Cardiac muscle cell (in vitro differentiated cells and primary cell): ENCODE measurements around the gene AGAP1. TPM values are rescaled to one million over a fixed set of nuclear protein-coding genes. Genes with fewer than 3 reads are reported as not detected.

Experiments used
- DNase-seq, 2 donors: peaks; one replicate each; pipeline versions ENCODE4 v3.0.0 to v3.0.0-alpha.2; 2010 to 2017; ENCODE audit warnings: low read depth in 1 of 2, low spot score in 1 of 2
- H3K27ac ChIP-seq: fragments of 200-600 bp; sonication (generic); 2 replicates; pipeline ENCODE4 v1.5.1; 2016
- H3K27me3 ChIP-seq: fragments of 200-600 bp; sonication (generic); 2 replicates; pipeline ENCODE4 v1.6.0; 2016; ENCODE audit warnings: control low read depth
- H3K36me3 ChIP-seq: fragments of 200-600 bp; sonication (generic); 2 replicates; pipeline ENCODE4 v1.5.1; 2016; ENCODE audit warnings: control low read depth
- H3K4me1 ChIP-seq: fragments of 200-600 bp; sonication (generic); 2 replicates; pipeline ENCODE4 v1.8.1; 2017; ENCODE audit warnings: low read depth, mild to moderate bottlenecking, mixed run types
- H3K4me3 ChIP-seq: fragments of 200-600 bp; sonication (generic); 2 replicates; pipeline ENCODE4 v1.5.1; 2016; ENCODE audit warnings: mild to moderate bottlenecking
- H3K9me3 ChIP-seq: fragments of 200-600 bp; sonication (generic); 2 replicates; pipeline ENCODE4 v1.5.1; 2017; ENCODE audit warnings: low read depth, mild to moderate bottlenecking, control low read depth
- polyA plus RNA-seq: library from polyadenylated mRNA; unstranded; fragments of >200 nt; fragmentation: Nextera tagmentation; extraction: Ambion mirVana; gene quantifications from 2 replicates; pipeline ENCODE4 v1.2.1, GENCODE V29; 2016
- total RNA-seq: library from RNA; depleted of rRNA; stranded (reverse); fragments of >200 nt; gene quantifications from 2 replicates; pipeline ENCODE4 v1.2.3, GENCODE V29; 2016
- TF ChIP-seq, protein P1 (sequence below): IDR thresholded peaks from 2 replicates; pipeline ENCODE4 v1.5.1; 2012; ENCODE audit warnings: low read depth, mild to moderate bottlenecking, low read length

AGAP1 gene
- total and polyA plus RNA-seq, 2 experiments from 2014 or later: 8.6 to 38.2 TPM

DNA sequence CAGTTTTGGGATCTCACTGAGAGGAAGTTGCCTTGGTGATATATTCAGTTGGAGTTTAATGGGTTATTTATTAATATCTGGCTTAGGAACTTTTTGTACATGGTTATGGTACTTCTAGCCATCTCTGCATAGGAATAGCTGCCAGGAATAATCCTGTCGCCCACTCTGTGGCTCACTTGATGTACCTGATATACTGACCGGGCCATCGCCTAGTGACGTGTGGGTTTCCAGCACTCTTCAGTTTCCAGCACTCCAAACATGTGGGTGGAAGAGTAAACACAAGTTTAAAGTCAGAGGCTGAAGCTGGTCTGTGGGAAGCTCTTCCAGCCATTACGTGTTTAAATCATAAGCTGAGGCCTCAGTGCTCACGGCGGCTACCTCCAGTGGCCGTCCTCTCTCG, 44.3 kb upstream of the AGAP1 start:
- no peak overlapping the region for H3K4me3 ChIP-seq
- no peak for DNase-seq
- TF ChIP-seq, protein P1, sequence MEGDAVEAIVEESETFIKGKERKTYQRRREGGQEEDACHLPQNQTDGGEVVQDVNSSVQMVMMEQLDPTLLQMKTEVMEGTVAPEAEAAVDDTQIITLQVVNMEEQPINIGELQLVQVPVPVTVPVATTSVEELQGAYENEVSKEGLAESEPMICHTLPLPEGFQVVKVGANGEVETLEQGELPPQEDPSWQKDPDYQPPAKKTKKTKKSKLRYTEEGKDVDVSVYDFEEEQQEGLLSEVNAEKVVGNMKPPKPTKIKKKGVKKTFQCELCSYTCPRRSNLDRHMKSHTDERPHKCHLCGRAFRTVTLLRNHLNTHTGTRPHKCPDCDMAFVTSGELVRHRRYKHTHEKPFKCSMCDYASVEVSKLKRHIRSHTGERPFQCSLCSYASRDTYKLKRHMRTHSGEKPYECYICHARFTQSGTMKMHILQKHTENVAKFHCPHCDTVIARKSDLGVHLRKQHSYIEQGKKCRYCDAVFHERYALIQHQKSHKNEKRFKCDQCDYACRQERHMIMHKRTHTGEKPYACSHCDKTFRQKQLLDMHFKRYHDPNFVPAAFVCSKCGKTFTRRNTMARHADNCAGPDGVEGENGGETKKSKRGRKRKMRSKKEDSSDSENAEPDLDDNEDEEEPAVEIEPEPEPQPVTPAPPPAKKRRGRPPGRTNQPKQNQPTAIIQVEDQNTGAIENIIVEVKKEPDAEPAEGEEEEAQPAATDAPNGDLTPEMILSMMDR: no peak
- H3K9me3 ChIP-seq: no peaks in the 10 kb centered on the region
- no peaks in the 10 kb centered on the region for H3K4me1 ChIP-seq
- no peak overlapping the region for H3K27ac ChIP-seq
- H3K27me3 ChIP-seq: no peaks in the 10 kb centered on the region
- no peaks in the 10 kb centered on the region for H3K36me3 ChIP-seq

DNA sequence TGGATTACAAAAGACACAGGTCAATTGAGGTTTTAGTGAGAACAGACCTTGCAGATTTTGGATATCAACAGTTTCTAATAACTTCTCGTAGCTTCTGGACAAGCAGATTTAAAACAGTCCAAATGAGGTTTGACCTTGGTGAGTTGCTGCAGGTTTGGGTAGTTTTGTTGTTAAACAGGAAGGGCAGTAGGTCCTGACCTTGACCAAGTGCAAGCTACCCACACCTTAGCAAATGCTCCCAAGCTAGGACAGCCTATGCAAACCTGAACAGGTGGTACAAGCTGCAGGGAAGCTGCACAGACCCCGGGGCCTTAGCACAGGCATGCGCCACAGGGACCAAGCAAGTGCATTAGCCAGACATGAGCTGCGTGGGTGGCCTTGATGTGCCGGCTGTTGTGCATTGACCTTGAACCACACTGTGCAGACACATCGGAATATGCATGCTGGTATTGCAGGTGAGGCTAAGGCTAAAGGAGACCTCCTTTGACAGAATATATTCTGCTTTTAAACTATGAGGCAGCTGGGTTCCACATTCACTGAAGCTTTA, 40.2 kb upstream of the AGAP1 start:
- no peaks in the 10 kb centered on the region for H3K36me3 ChIP-seq

DNA sequence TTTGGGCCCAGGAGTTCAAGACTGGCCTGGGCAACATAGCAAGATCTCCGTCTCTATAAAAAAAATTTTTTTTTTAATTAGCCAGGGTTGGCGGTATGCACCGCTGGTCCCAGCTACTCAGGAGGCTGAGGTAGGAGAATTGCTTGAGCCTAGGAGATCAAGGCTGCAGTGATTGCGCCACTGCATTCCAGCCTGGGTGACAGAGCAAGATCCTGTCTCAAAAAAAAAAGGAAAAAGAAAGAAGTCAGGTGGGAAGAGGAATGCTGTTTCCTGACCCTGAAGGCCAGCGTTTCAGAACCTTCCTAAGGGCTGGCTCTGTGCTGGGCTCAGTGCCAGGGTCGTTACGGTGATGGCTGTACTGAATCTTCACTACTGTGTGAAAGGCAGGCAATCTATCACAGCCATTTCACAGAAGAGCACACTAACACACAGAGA, 35.0 kb upstream of the AGAP1 start:
- H3K4me3 ChIP-seq: no peak overlapping the region
- H3K27ac ChIP-seq: no peak overlapping the region
- DNase-seq: peak; percentile 25 to 61
- no peaks in the 10 kb centered on the region for H3K9me3 ChIP-seq
- no peaks in the 10 kb centered on the region for H3K27me3 ChIP-seq
- TF ChIP-seq, protein P1: no peak
- no peaks in the 10 kb centered on the region for H3K36me3 ChIP-seq
- no peaks in the 10 kb centered on the region for H3K4me1 ChIP-seq

More for the DNA sequence above, 40.2 kb upstream of the AGAP1 start:
- no peak for DNase-seq
- no peaks in the 10 kb centered on the region for H3K27me3 ChIP-seq
- no peaks in the 10 kb centered on the region for H3K4me1 ChIP-seq
- no peaks in the 10 kb centered on the region for H3K9me3 ChIP-seq
- no peak overlapping the region for H3K4me3 ChIP-seq
- no peak overlapping the region for H3K27ac ChIP-seq
- TF ChIP-seq, protein P1: no peak

DNA sequence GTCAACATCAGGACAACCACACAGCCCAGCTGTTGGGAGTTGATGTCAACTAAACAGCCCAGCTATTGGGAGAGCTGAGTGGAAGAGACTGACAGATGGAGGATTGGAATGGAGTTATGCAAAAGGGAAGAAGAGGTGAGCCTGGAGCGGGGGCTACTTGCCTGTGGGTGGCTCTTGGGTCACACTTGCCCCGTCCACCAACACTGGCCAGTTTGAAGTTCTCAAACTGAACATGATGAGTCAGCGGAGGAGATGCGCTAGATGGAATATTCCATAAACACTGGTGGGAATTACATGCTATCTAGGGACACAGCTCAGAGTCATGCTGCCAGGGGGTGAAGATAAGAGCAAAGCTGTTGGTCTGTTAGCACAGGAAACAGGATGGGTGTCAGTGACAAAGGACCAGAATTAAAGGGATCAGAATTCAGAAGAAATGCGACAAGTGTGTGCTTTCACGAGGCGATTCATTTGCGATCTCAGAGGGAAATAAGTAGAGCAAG, 33.2 kb upstream of the AGAP1 start:
- H3K27me3 ChIP-seq: no peaks in the 10 kb centered on the region
- no peaks in the 10 kb centered on the region for H3K4me1 ChIP-seq
- DNase-seq: peak in 1 of 2 donors; percentile 6
- H3K27ac ChIP-seq: no peak overlapping the region
- H3K36me3 ChIP-seq: no peaks in the 10 kb centered on the region
- no peak overlapping the region for H3K4me3 ChIP-seq
- no peaks in the 10 kb centered on the region for H3K9me3 ChIP-seq
- TF ChIP-seq, protein P1: no peak

DNA sequence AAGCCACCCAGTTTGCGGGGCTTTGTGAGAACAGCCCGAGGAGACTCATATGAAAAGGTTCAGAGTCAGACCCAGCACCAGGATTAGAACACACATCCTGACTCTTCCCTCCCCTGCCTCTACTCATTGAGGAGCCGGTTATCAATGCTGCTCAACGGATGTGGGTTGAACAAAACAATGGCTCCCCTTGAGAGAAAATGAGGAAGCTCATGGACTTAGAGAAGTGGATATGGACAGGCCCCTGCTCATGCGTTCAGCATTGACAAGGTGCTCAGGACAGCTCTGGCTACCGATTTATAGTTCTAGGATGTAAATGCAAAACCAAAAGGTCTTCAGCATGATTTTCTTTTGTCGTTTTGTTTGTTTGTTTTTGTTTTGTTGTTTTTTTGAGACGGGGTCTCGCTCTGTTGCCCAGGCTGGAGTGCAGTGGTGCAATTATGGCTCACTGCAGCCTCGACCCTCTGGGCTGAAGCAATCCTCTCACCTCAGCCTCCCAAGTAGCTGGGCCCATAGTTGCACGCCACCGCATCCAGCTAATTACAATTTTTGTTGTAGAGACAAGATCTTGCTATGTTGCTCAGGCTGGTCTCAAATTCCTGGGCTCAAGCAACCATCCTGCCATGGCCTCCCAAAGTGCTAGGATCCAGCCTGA, 32.0 kb upstream of the AGAP1 start:
- Histone ChIP-seq H3K4me1 (no peaks in the 10 kb centered on the region), H3K4me3 (no peak overlapping the region), H3K9me3 (no peaks in the 10 kb centered on the region), H3K36me3 (no peaks in the 10 kb centered on the region), H3K27ac (no peak overlapping the region), H3K27me3 (no peaks in the 10 kb centered on the region)
- no peak for DNase-seq
- TF ChIP-seq, protein P1: no peak
